MM.1S (cell line): ENCODE measurements around the gene VPS26B.
"Not testable (repeated sequence)": the region's sequence is repeated elsewhere in the genome, so short reads cannot be mapped to it uniquely, and the experiment has no call there.

ENCODE experiments used
- DNase-seq: peaks from one replicate; pipeline ENCODE4 v3.0.0-alpha.2; 2015
- H2AFZ ChIP-seq: fragments of 300-600 bp; sonication (generic); 2 replicates; pipeline ENCODE4 v1.6.0; 2016; ENCODE audit warnings: antibody characterized with exemption, low read length
- H3F3A ChIP-seq: fragments of 300-600 bp; sonication (generic); 2 replicates; pipeline ENCODE4 v1.6.1; 2016; ENCODE audit warnings: mild to moderate bottlenecking, antibody characterized with exemption, low read length, moderate library complexity, mixed read lengths; ENCODE audit not compliant: insufficient read depth
- H3K27ac ChIP-seq: fragments of 300-600 bp; sonication (generic); 2 replicates; pipeline ENCODE4 v1.5.1; 2016; ENCODE audit warnings: mild to moderate bottlenecking, low read length
- H3K27me3 ChIP-seq: fragments of 300-600 bp; sonication (generic); replicated peaks from 2 replicates; pipeline ENCODE4 v1.6.0; 2016; ENCODE audit warnings: low read length; ENCODE audit not compliant: insufficient read depth
- H3K36me3 ChIP-seq: fragments of 300-600 bp; sonication (generic); replicated peaks from 2 replicates; pipeline ENCODE4 v1.6.1; 2016; ENCODE audit warnings: mild to moderate bottlenecking, low read length, mixed read lengths; ENCODE audit not compliant: insufficient read depth
- H3K4me1 ChIP-seq: fragments of 300-600 bp; sonication (generic); 2 replicates; pipeline ENCODE4 v1.6.1; 2016; ENCODE audit warnings: low read length, mixed read lengths
- H3K4me2 ChIP-seq: fragments of 300-600 bp; sonication (generic); 2 replicates; pipeline ENCODE4 v1.6.0; 2016; ENCODE audit warnings: low read depth, low read length
- H3K4me3 ChIP-seq: fragments of 300-600 bp; sonication (generic); 2 replicates; pipeline ENCODE4 v1.5.1; 2016; ENCODE audit warnings: low read length, mixed read lengths
- H3K79me2 ChIP-seq: fragments of 300-600 bp; sonication (generic); 2 replicates; pipeline ENCODE4 v1.6.1; 2016; ENCODE audit warnings: mixed run types, low read length, mixed read lengths
- H3K9ac ChIP-seq: fragments of 300-600 bp; sonication (generic); 2 replicates; pipeline ENCODE4 v1.6.1; 2016; ENCODE audit warnings: low read length, mixed read lengths
- H3K9me2 ChIP-seq: fragments of 300-600 bp; sonication (generic); replicated peaks from 2 replicates; pipeline ENCODE4 v1.6.1; 2016; ENCODE audit warnings: mild to moderate bottlenecking, low read length, mixed read lengths; ENCODE audit not compliant: insufficient read depth
- H3K9me3 ChIP-seq: fragments of 300-600 bp; sonication (generic); replicated peaks from 2 replicates; pipeline ENCODE4 v1.6.1; 2016; ENCODE audit warnings: mild to moderate bottlenecking, low read length, mixed read lengths; ENCODE audit not compliant: insufficient read depth
- H4K20me1 ChIP-seq: fragments of 300-600 bp; sonication (generic); 2 replicates; pipeline ENCODE4 v1.6.1; 2016; ENCODE audit warnings: mild to moderate bottlenecking, low read length, moderate library complexity, mixed read lengths; ENCODE audit not compliant: insufficient read depth
- CTCF ChIP-seq: fragments of 300-600 bp; sonication (generic); IDR thresholded peaks from 2 replicates; pipeline ENCODE4 v1.5.1; 2016; ENCODE audit warnings: antibody characterized with exemption, low read length, mixed read lengths
- EZH2 ChIP-seq: fragments of 300-600 bp; sonication (generic); optimal IDR thresholded peaks from 2 replicates; pipeline ENCODE3; 2017; ENCODE audit warnings: low read depth, mild to moderate bottlenecking, antibody characterized with exemption, low read length, mixed read lengths
- EZH2phosphoT487 ChIP-seq: fragments of 300-600 bp; sonication (generic); IDR thresholded peaks from 2 replicates; pipeline ENCODE4 v1.6.1; 2018; ENCODE audit warnings: antibody characterized with exemption, low read length

Gene VPS26B

GRCh38 chr11:134181707-134182106, 42.8 kb upstream of the VPS26B start:
- no peak overlapping the region for H3K4me2 ChIP-seq
- peaks cover 14% of the 10 kb centered on the region; the same call in 1 of the 2 replicates for H3K36me3 ChIP-seq
- no peak overlapping the region for H2AFZ ChIP-seq

GRCh38 chr11:134188092-134188491, 36.4 kb upstream of the VPS26B start:
- not testable (repeated sequence) for H2AFZ ChIP-seq, H3K9ac ChIP-seq, H3K4me1 ChIP-seq, DNase-seq, H3K9me3 ChIP-seq, H3K27me3 ChIP-seq, H4K20me1 ChIP-seq, H3K4me3 ChIP-seq, H3K4me2 ChIP-seq, H3K9me2 ChIP-seq, H3F3A ChIP-seq, H3K27ac ChIP-seq
- H3K36me3 ChIP-seq: peaks cover 29% of the 10 kb centered on the region
- 0 out of 2 replicates have a peak, but pooled peaks cover 13% of the 10 kb centered on the region for H3K79me2 ChIP-seq

More at GRCh38 chr11:134181707-134182106, 42.8 kb upstream of the VPS26B start:
- H3F3A ChIP-seq: 0 out of 2 replicates have a peak, but pooled peaks cover 5% of the 10 kb centered on the region
- no peaks in the 10 kb centered on the region for H3K27me3 ChIP-seq
- no peak overlapping the region for H3K4me3 ChIP-seq
- H3K79me2 ChIP-seq: no peaks in the 10 kb centered on the region
- no peak overlapping the region for H3K9ac ChIP-seq
- no peaks in the 10 kb centered on the region for H3K9me3 ChIP-seq
- H3K27ac ChIP-seq: no peak overlapping the region
- no peaks in the 10 kb centered on the region for H4K20me1 ChIP-seq
- TF ChIP-seq CTCF (no peak), EZH2phosphoT487 (no peak), EZH2 (no peak)
- H3K9me2 ChIP-seq: no peaks in the 10 kb centered on the region
- no peaks in the 10 kb centered on the region for H3K4me1 ChIP-seq
- no peak for DNase-seq

GRCh38 chr11:134196756-134197155, 27.7 kb upstream of the VPS26B start:
- Histone ChIP-seq H2AFZ (no peak overlapping the region), H3K27ac (no peak overlapping the region), H3K9me2 (no peaks in the 10 kb centered on the region), H3K4me2 (no peak overlapping the region), H3K9me3 (no peaks in the 10 kb centered on the region), H4K20me1 (no peaks in the 10 kb centered on the region), H3K27me3 (no peaks in the 10 kb centered on the region), H3K36me3 (peaks cover 5% of the 10 kb centered on the region), H3K4me3 (no peak overlapping the region), H3K79me2 (peaks cover 27% of the 10 kb centered on the region), H3F3A (no peaks in the 10 kb centered on the region), H3K9ac (no peak overlapping the region), H3K4me1 (no peaks in the 10 kb centered on the region)
- no peak for DNase-seq
- TF ChIP-seq CTCF (no peak), EZH2 (no peak), EZH2phosphoT487 (no peak)

- peaks cover 20% of the 10 kb centered on the region; the same call in 1 of the 2 replicates for H3K36me3 ChIP-seq
- no peaks in the 10 kb centered on the region for H3K27me3 ChIP-seq
- no peaks in the 10 kb centered on the region for H4K20me1 ChIP-seq
- H3K9me2 ChIP-seq: no peaks in the 10 kb centered on the region
- no peaks in the 10 kb centered on the region for H3K4me1 ChIP-seq
- peaks cover 23% of the 10 kb centered on the region for H3K79me2 ChIP-seq
- H3K4me2 ChIP-seq: no peak overlapping the region
- H3F3A ChIP-seq: no peaks in the 10 kb centered on the region
- no peak overlapping the region for H3K4me3 ChIP-seq
- no peak overlapping the region for H2AFZ ChIP-seq
- H3K9ac ChIP-seq: no peak overlapping the region
- no peak for DNase-seq
- no peaks in the 10 kb centered on the region for H3K9me3 ChIP-seq
- no peak for TF ChIP-seq EZH2phosphoT487
- TF ChIP-seq EZH2: no peak
- TF ChIP-seq CTCF: no peak
- no peak overlapping the region for H3K27ac ChIP-seq
Observed at GRCh38 chr11:134199531-134199930, 24.9 kb upstream of the VPS26B start.
